Endothelial cell of umbilical vein (primary cell): Measurements from ENCODE around the gene MXD4. TPM values are rescaled to one million over a fixed set of nuclear protein-coding genes. Genes with fewer than 3 reads are reported as not detected.

ENCODE experiments used
- BruUV-seq: library from RNA; stranded (reverse); fragments of 400-500 nt; replicated peaks from 2 replicates; lab custom pipeline; 2021; lab: Mats Ljungman, UMichigan
- CTCF ChIA-PET: fragments of 300-600, 350-600 bp; sonication (Branson Sonifier 250); formaldehyde crosslinking; loops from one replicate; lab custom pipeline; 2021; ENCODE audit warnings: antibody characterized with exemption, inconsistent platforms; lab: Charles Lee
- POLR2A ChIA-PET: fragments of 300-600, 350-600 bp; sonication (Branson Sonifier 250); formaldehyde crosslinking; loops from one replicate; lab custom pipeline; 2021; ENCODE audit warnings: antibody characterized with exemption, inconsistent platforms; lab: Charles Lee
- DNase-seq: peaks from one replicate; pipeline ENCODE4 v3.0.0-alpha.2; 2011; ENCODE audit warnings: low read depth, low spot score
- FAIRE-seq: peaks from 2 replicates; lab custom pipeline; 2011; peaks lifted over from hg19 to GRCh38; lab: Jason Lieb, UNC
- H2AFZ ChIP-seq: 2 replicates; pipeline ENCODE4 v1.6.0; 2012; ENCODE audit warnings: low read depth, low read length, control low read depth, inconsistent platforms
- H3K27ac ChIP-seq: 2 replicates; pipeline ENCODE4 v1.5.1; 2011; ENCODE audit warnings: low read depth, mild to moderate bottlenecking, control low read depth, low read length, moderate library complexity; ENCODE audit not compliant: insufficient read depth
- H3K27me3 ChIP-seq, 2 experiments: 2 replicates each; pipeline versions ENCODE4 v1.6.0 to v1.6.1; 2011; ENCODE audit warnings: low read length in 2 of 2, mixed read lengths in 1 of 2; ENCODE audit not compliant: control insufficient read depth in 2 of 2, insufficient read depth in 2 of 2
- H3K36me3 ChIP-seq, 2 experiments: 2 replicates in 1 of 2; 3 replicates in 1 of 2; pipeline ENCODE4 v1.5.1; 2011; ENCODE audit warnings: low read length in 2 of 2, mild to moderate bottlenecking in 1 of 2, moderate library complexity in 1 of 2; ENCODE audit not compliant: control insufficient read depth in 2 of 2, insufficient read depth in 2 of 2; ENCODE audit errors: extremely low read depth in 1 of 2
- H3K4me1 ChIP-seq: 3 replicates; pipeline ENCODE4 v1.5.1; 2011; ENCODE audit warnings: mild to moderate bottlenecking, low read length; ENCODE audit not compliant: control insufficient read depth, insufficient read depth; ENCODE audit errors: extremely low read depth
- H3K4me2 ChIP-seq: 2 replicates; pipeline ENCODE4 v1.6.1; 2011; ENCODE audit warnings: low read length, control low read depth, mixed read lengths; ENCODE audit not compliant: insufficient read depth
- H3K4me3 ChIP-seq, 3 experiments: fragments of 200-600 bp in 1 of 3; sonication (generic), shearing (Covaris generic) in 1 of 3; replicated peaks in 1 of 3; 2 replicates each; pipeline ENCODE4 v1.5.1; 2011 to 2016; ENCODE audit warnings: control low read depth in 3 of 3, low read length in 3 of 3, mild to moderate bottlenecking in 2 of 3, inconsistent platforms in 1 of 3, low read depth in 1 of 3, moderate library complexity in 1 of 3; ENCODE audit not compliant: insufficient read depth in 1 of 3
- H3K79me2 ChIP-seq: 2 replicates; pipeline ENCODE4 v1.6.0; 2012; ENCODE audit warnings: low read length, inconsistent platforms; ENCODE audit not compliant: control insufficient read depth, insufficient read depth
- H3K9ac ChIP-seq: replicated peaks from 2 replicates; pipeline ENCODE3; 2011; ENCODE audit warnings: low read length, control low read depth; ENCODE audit not compliant: insufficient read depth; ENCODE audit errors: extremely low read depth
- H3K9me1 ChIP-seq: replicated peaks from 3 replicates; pipeline ENCODE4 v1.6.0; 2011; ENCODE audit warnings: mild to moderate bottlenecking, low read length; ENCODE audit not compliant: control insufficient read depth, insufficient read depth; ENCODE audit errors: extremely low read depth
- H3K9me3 ChIP-seq: replicated peaks from 2 replicates; pipeline ENCODE4 v1.5.1; 2012; ENCODE audit warnings: low read length, inconsistent platforms; ENCODE audit not compliant: control insufficient read depth, insufficient read depth
- H4K20me1 ChIP-seq: replicated peaks from 2 replicates; pipeline ENCODE3; 2011; ENCODE audit warnings: mild to moderate bottlenecking, low read length; ENCODE audit not compliant: control insufficient read depth, insufficient read depth; ENCODE audit errors: extremely low read depth
- CTCF ChIP-seq, 2 donors: IDR thresholded peaks; 1 replicate in 1 of 2; 2 replicates in 1 of 2; pipeline ENCODE4 v1.5.1; 2011; ENCODE audit warnings: low read length in 2 of 2, mild to moderate bottlenecking in 2 of 2, moderate library complexity in 2 of 2, control low read depth in 1 of 2, inconsistent platforms in 1 of 2, low read depth in 1 of 2; ENCODE audit not compliant: insufficient read depth in 1 of 2; ENCODE audit errors: extremely low read depth in 1 of 2
- EZH2 ChIP-seq: IDR thresholded peaks from 2 replicates; pipeline ENCODE4 v1.6.1; 2012; ENCODE audit warnings: borderline replicate concordance, low read depth, mild to moderate bottlenecking, moderate library complexity, low read length, inconsistent platforms; ENCODE audit not compliant: severe bottlenecking
- FOS ChIP-seq: IDR thresholded peaks from 2 replicates; pipeline ENCODE4 v1.6.1; 2011; ENCODE audit warnings: mild to moderate bottlenecking, low read length, moderate library complexity, borderline replicate concordance; ENCODE audit not compliant: insufficient read depth
- GATA2 ChIP-seq: IDR thresholded peaks from 2 replicates; pipeline ENCODE4 v1.7.0; 2011; ENCODE audit warnings: low read depth, mild to moderate bottlenecking, moderate library complexity, mixed read lengths, low read length; ENCODE audit not compliant: insufficient read length, insufficient read depth
- JUN ChIP-seq: IDR thresholded peaks from 2 replicates; pipeline ENCODE4 v1.6.1; 2011; ENCODE audit warnings: borderline replicate concordance, low read depth; ENCODE audit not compliant: insufficient read length, insufficient read depth
- MAX ChIP-seq: IDR thresholded peaks from 2 replicates; pipeline ENCODE4 v1.6.1; 2011; ENCODE audit not compliant: insufficient read depth, insufficient read length
- MYC ChIP-seq: IDR thresholded peaks from one replicate; pipeline ENCODE4 v1.6.1; 2011; ENCODE audit warnings: mild to moderate bottlenecking, low read depth, low read length
- POLR2A ChIP-seq: IDR thresholded peaks from 2 replicates; pipeline ENCODE4 v1.6.1; 2012; ENCODE audit warnings: low read depth, mild to moderate bottlenecking, control low read depth, low read length
- POLR2AphosphoS5 ChIP-seq: IDR thresholded peaks from 2 replicates; pipeline ENCODE4 v1.6.1; 2012; ENCODE audit warnings: low read depth, mild to moderate bottlenecking, control low read depth, low read length, moderate library complexity; ENCODE audit not compliant: insufficient read depth
- dilution Hi-C: fragments of 300-500 bp; cut with MboI; formaldehyde crosslinking; loops from one replicate; pipeline ENCODE4 v1.15.0; 2019; ENCODE audit warnings: low sequenced_read_pairs; ENCODE audit not compliant: extremely low pct_ligation_motif_present
- intact Hi-C: fragments of 100-400 bp; cut with micrococcal nuclease; formaldehyde crosslinking; loops from one replicate; pipeline ENCODE4 v1.10.0; 2022
- polyA plus RNA-seq, 4 experiments: library from polyadenylated mRNA; depleted of rRNA in 3 of 4; stranded (reverse) in 3 of 4; unstranded in 1 of 4; fragments of >200 nt; gene quantifications; 2 replicates each; pipeline versions ENCODE4 v1.2.1 to v1.2.3, GENCODE V29; 2011 to 2012; ENCODE audit warnings: missing spikeins in 1 of 4
- total RNA-seq: library from RNA; stranded (reverse); gene quantifications from 2 replicates; pipeline ENCODE4 v1.2.3, GENCODE V29; 2021

MXD4 gene
- total and polyA plus RNA-seq, 2 donors (not counting 3 experiments of a cell fraction or from before 2014, with no cell fraction given), result 62.7 to 74.1 TPM

GRCh38 chr4:2299794-2300193 lies 37.9 kb upstream of the MXD4 start:
- no peak for FAIRE-seq
- Histone ChIP-seq H3K4me1 (no peaks in the 10 kb centered on the region), H3K4me2 (no peak overlapping the region), H3K9me1 (no peaks in the 10 kb centered on the region), H3K27ac (no peak overlapping the region), H3K27me3 (no peaks in the 10 kb centered on the region), H3K79me2 (no peaks in the 10 kb centered on the region), H4K20me1 (no peaks in the 10 kb centered on the region), H3K36me3 (no peaks in the 10 kb centered on the region), H3K4me3 (no peak overlapping the region), H3K9me3 (no peaks in the 10 kb centered on the region), H2AFZ (no peak overlapping the region), H3K9ac (no peak overlapping the region)
- CTCF ChIA-PET, result interaction anchor here (1.5 kb wide), 1 partner anchor 14 kb away, joined by 6 read pairs; no protein-coding TSS in a partner anchor
- intact Hi-C loops, result no loop called here
- POLR2A ChIA-PET, result no interaction called here
- no TSS peak for BruUV-seq
- DNase-seq, result no peak
- dilution Hi-C loops, result no loop called here
- TF ChIP-seq JUN, result no peak
- no peak for TF ChIP-seq MYC
- TF ChIP-seq GATA2, result no peak
- no peak for TF ChIP-seq MAX
- TF ChIP-seq FOS, result no peak
- TF ChIP-seq CTCF (IDR thresholded peaks at IDR 0.05; ENCODE audit: extremely low read depth in 1 of 2, insufficient read depth in 1 of 2, low read depth in 1 of 2, low read length in 2 of 2), result no peak
- no peak for TF ChIP-seq POLR2A
- no peak for TF ChIP-seq EZH2
- TF ChIP-seq POLR2AphosphoS5, result no peak
